GM06990 (cell line): Measurements from ENCODE around the gene ATP1A3.

Source experiments
- DNase-seq: peaks from one replicate; pipeline ENCODE4 v3.0.0-alpha.2; 2011; ENCODE audit not compliant: insufficient read length; ENCODE audit errors: extremely low read depth
- H3K27me3 ChIP-seq: replicated peaks from 2 replicates; pipeline ENCODE4 v1.6.0; 2011; ENCODE audit warnings: low read length; ENCODE audit not compliant: control insufficient read depth, insufficient read depth
- H3K36me3 ChIP-seq: 2 replicates; pipeline ENCODE4 v1.5.1; 2011; ENCODE audit warnings: low read length; ENCODE audit not compliant: control insufficient read depth, insufficient read depth
- H3K4me3 ChIP-seq: replicated peaks from 2 replicates; pipeline ENCODE4 v1.5.1; 2011; ENCODE audit warnings: low read depth, mild to moderate bottlenecking, control low read depth, low read length
- CTCF ChIP-seq: IDR thresholded peaks from 2 replicates; pipeline ENCODE4 v1.5.1; 2011; ENCODE audit warnings: low read length, control low read depth, mild to moderate bottlenecking, inconsistent platforms; ENCODE audit not compliant: insufficient read depth, poor library complexity, severe bottlenecking

The ATP1A3 gene

GRCh38 chr19:41981724-41982123, 12.3 kb downstream of the ATP1A3 start:
- no peak for DNase-seq
- Histone ChIP-seq H3K27me3 (no peaks in the 10 kb centered on the region), H3K36me3 (no peaks in the 10 kb centered on the region), H3K4me3 (no peak overlapping the region)
- TF ChIP-seq CTCF, result no peak

- no peak for DNase-seq
- no peak for TF ChIP-seq CTCF
- H3K36me3 ChIP-seq, result no peaks in the 10 kb centered on the region
- no peak overlapping the region for H3K4me3 ChIP-seq
- no peaks in the 10 kb centered on the region for H3K27me3 ChIP-seq
Observed at GRCh38 chr19:41978470-41978869, 15.6 kb downstream of the ATP1A3 start.

- Histone ChIP-seq H3K27me3 (no peaks in the 10 kb centered on the region), H3K4me3 (no peak overlapping the region), H3K36me3 (no peaks in the 10 kb centered on the region)
- TF ChIP-seq CTCF, result no peak
- DNase-seq, result no peak
Observed at GRCh38 chr19:41977916-41978315, 16.1 kb downstream of the ATP1A3 start.

- no peak overlapping the region for H3K4me3 ChIP-seq
- no peaks in the 10 kb centered on the region for H3K36me3 ChIP-seq
- H3K27me3 ChIP-seq, result no peaks in the 10 kb centered on the region
- no peak for DNase-seq
- no peak for TF ChIP-seq CTCF
Observed at GRCh38 chr19:41974652-41975051, 19.4 kb downstream of the ATP1A3 start.

GRCh38 chr19:41971363-41971762, 22.7 kb downstream of the ATP1A3 start:
- no peaks in the 10 kb centered on the region for H3K36me3 ChIP-seq

More at GRCh38 chr19:41971363-41971762, 22.7 kb downstream of the ATP1A3 start:
- DNase-seq, result no peak
- no peak for TF ChIP-seq CTCF
- no peaks in the 10 kb centered on the region for H3K27me3 ChIP-seq
- no peak overlapping the region for H3K4me3 ChIP-seq
